Hepatocyte (in vitro differentiated cells): ENCODE data around the gene AGFG2. TPM values are rescaled to one million over a fixed set of nuclear protein-coding genes. Genes with fewer than 3 reads are reported as not detected.

ENCODE experiments used
- DNase-seq: peaks from one replicate; pipeline ENCODE4 v3.0.0-alpha.2; 2016; ENCODE audit warnings: low spot score
- H2AFZ ChIP-seq: fragments of 200-600 bp; sonication (generic); 2 replicates; pipeline ENCODE4 v1.6.0; 2016; ENCODE audit warnings: antibody characterized with exemption, mild to moderate bottlenecking
- H3K27ac ChIP-seq: fragments of 200-600 bp; sonication (generic); 2 replicates; pipeline ENCODE4 v1.5.1; 2016; ENCODE audit warnings: mild to moderate bottlenecking
- H3K27me3 ChIP-seq: fragments of 200-600 bp; sonication (generic); 2 replicates; pipeline ENCODE4 v1.6.1; 2016
- H3K36me3 ChIP-seq: fragments of 200-600 bp; sonication (generic); replicated peaks from 2 replicates; pipeline ENCODE4 v1.5.1; 2016; ENCODE audit warnings: low read depth; ENCODE audit not compliant: insufficient read depth
- H3K4me1 ChIP-seq: fragments of 200-600 bp; sonication (generic); 2 replicates; pipeline ENCODE4 v1.5.1; 2016; ENCODE audit warnings: mild to moderate bottlenecking, moderate library complexity; ENCODE audit not compliant: insufficient read depth
- H3K4me2 ChIP-seq: fragments of 200-600 bp; sonication (generic); 2 replicates; pipeline ENCODE4 v1.6.0; 2016
- H3K4me3 ChIP-seq: fragments of 200-600 bp; sonication (generic); 2 replicates; pipeline ENCODE4 v1.5.1; 2016; ENCODE audit warnings: mild to moderate bottlenecking
- H3K79me2 ChIP-seq: fragments of 200-600 bp; sonication (generic); 2 replicates; pipeline ENCODE4 v1.6.0; 2017; ENCODE audit warnings: mild to moderate bottlenecking
- H3K9me2 ChIP-seq: fragments of 200-600 bp; sonication (generic); replicated peaks from 2 replicates; pipeline ENCODE4 v1.6.0; 2017; ENCODE audit warnings: mild to moderate bottlenecking; ENCODE audit not compliant: insufficient read depth
- H3K9me3 ChIP-seq: fragments of 200-600 bp; sonication (generic); 2 replicates; pipeline ENCODE4 v1.5.1; 2016; ENCODE audit warnings: low read depth, mild to moderate bottlenecking
- H4K20me1 ChIP-seq: fragments of 200-600 bp; sonication (generic); 2 replicates; pipeline ENCODE4 v1.6.0; 2016; ENCODE audit warnings: mild to moderate bottlenecking; ENCODE audit not compliant: insufficient read depth, poor library complexity, severe bottlenecking
- CTCF ChIP-seq: fragments of 200-600 bp; sonication (generic); IDR thresholded peaks from 2 replicates; pipeline ENCODE4 v1.5.1; 2016; ENCODE audit warnings: antibody characterized with exemption, mild to moderate bottlenecking; ENCODE audit not compliant: poor library complexity
- EZH2 ChIP-seq: fragments of 200-600 bp; sonication (generic); IDR thresholded peaks from 2 replicates; pipeline ENCODE4 v1.6.1; 2016; ENCODE audit warnings: antibody characterized with exemption, mild to moderate bottlenecking, borderline replicate concordance
- EZH2phosphoT487 ChIP-seq: fragments of 200-600 bp; sonication (generic); IDR thresholded peaks from one replicate; pipeline ENCODE4 v1.6.1; 2018; ENCODE audit warnings: antibody characterized with exemption, mild to moderate bottlenecking, low read depth, moderate library complexity; ENCODE audit not compliant: unreplicated experiment, severe bottlenecking
- WGBS: methylation state at CpG from one replicate; pipeline ENCODE4 v1.1.6; 2016; ENCODE audit warnings: low lambda C conversion rate; ENCODE audit errors: missing lambda C conversion rate; 5-methylcytosine and 5-hydroxymethylcytosine counted together
- polyA plus RNA-seq: library from polyadenylated mRNA; unstranded; fragments of >200 nt; fragmentation: Nextera tagmentation; extraction: Ambion mirVana; gene quantifications from 2 replicates; pipeline ENCODE4 v1.2.1, GENCODE V29; 2016
- total RNA-seq: library from RNA; depleted of rRNA; stranded (reverse); fragments of >200 nt; gene quantifications from 2 replicates; pipeline ENCODE4 v1.2.3, GENCODE V29; 2014

AGFG2 gene
- total and polyA plus RNA-seq, 2 experiments from 2014 or later, result 32.8 to 53.7 TPM

DNA sequence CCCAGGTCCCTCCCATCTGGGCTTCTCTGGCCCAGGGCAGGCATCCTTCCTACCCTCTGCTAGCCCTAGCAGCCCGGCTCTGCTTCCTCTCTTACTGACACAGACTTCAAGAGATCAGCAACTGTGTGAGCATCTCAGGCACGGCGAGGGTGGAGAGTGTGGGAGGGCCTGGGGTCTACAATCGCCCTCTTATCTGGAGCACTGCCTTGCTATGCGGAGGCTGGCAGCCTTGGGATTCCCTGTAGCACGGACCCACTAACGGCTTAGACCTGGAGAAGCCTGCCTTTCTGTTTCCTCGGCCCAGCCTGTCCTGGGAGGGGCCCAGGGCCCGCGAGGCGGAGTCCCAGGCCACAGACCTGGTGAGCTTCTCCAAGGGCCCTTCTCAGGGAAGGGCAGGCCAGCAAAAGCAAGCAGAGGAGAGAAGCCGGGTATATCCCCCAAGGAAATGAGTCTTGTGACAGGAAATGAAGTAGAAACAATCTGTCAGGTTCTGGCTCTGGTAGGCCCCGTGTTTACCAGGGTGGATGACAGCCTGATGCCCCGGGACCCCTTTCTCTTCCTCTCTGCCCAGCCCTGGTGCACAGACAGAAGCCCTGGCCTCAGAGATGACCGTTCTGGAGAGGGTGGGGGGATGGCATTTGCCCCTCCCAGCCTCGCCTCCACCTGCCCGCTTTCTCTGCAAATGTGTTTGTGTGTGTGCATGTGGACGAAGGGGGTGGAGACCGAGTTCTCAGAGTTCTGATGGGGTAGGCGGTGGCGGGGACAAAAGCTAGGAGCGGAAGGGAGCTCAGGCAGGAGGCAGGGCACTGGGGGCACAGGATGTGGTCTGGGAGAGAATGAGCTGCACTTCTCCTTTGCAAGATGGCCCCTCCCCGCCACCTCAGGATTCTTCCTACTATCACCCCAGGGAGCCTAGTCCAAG is 44.4 kb downstream of the AGFG2 start:
- Histone ChIP-seq H2AFZ (no peak overlapping the region), H3K9me3 (no peaks in the 10 kb centered on the region), H3K4me2 (peak overlapping the region; percentile 89), H3K79me2 (peaks cover 35% of the 10 kb centered on the region), H3K27ac (peak overlapping the region; percentile 92), H3K36me3 (no peaks in the 10 kb centered on the region), H3K27me3 (no peaks in the 10 kb centered on the region), H3K4me1 (peaks cover 24% of the 10 kb centered on the region), H3K4me3 (peak overlapping the region; percentile 19), H4K20me1 (peaks cover 17% of the 10 kb centered on the region), H3K9me2 (no peaks in the 10 kb centered on the region)
- TF ChIP-seq CTCF (no peak), EZH2phosphoT487 (no peak), EZH2 (no peak)
- WGBS, result 50% methylated on average over 23 of the region's 23 CpGs
- DNase-seq, result peak; percentile 77

DNA sequence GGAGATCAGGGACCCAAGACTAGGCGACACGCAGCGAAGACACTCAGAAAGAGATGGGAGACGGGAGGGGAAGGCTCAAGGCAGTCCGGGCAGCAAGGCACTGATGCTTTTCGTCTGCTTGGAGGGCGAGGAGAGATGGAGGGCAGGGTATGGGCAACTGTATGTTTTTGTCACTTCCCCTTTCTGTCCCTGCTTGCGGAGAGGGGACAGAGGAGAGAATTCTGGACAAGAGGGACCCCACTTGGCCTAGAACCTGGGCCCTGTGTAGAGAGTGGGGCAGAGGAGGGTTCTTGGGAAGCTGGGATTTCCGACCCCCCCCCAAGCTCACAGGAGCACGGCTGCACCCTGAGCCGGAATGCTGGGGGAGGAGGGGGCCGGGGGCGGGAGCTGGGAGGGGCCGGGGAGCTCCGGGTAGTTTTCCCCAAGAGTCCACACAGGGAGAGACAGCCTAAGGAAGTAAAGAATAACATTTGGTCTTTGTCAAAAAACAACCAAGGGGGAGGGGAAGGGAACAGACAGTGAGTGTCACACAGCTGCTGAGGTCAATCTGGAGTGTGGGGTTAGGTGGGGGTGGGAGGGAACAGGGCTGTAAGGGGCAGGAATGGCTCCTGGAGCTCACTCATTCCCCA is 45.2 kb downstream of the AGFG2 start:
- Histone ChIP-seq H2AFZ (no peak overlapping the region), H3K9me3 (no peaks in the 10 kb centered on the region), H4K20me1 (peaks cover 17% of the 10 kb centered on the region), H3K79me2 (peaks cover 35% of the 10 kb centered on the region), H3K36me3 (no peaks in the 10 kb centered on the region), H3K4me1 (peaks cover 24% of the 10 kb centered on the region), H3K4me2 (peak overlapping the region; percentile 89), H3K9me2 (no peaks in the 10 kb centered on the region), H3K27ac (peak overlapping the region; percentile 92), H3K4me3 (peak overlapping the region; percentile 36), H3K27me3 (no peaks in the 10 kb centered on the region)
- TF ChIP-seq EZH2phosphoT487, result no peak
- TF ChIP-seq EZH2, result no peak
- no peak for TF ChIP-seq CTCF
- 62% methylated on average over 11 of the region's 15 CpGs for WGBS
- DNase-seq, result peak; percentile 72

GRCh38 chr7:100584683-100585510 is 45.9 kb downstream of the AGFG2 start:
- DNase-seq, result peak; percentile 89
- Histone ChIP-seq H3K79me2 (peaks cover 35% of the 10 kb centered on the region), H4K20me1 (peaks cover 17% of the 10 kb centered on the region), H3K9me2 (no peaks in the 10 kb centered on the region), H3K27ac (peak overlapping the region; percentile 92), H3K4me1 (peaks cover 26% of the 10 kb centered on the region), H3K9me3 (no peaks in the 10 kb centered on the region), H3K4me3 (peak overlapping the region; percentile 36), H3K4me2 (peak overlapping the region; percentile 89), H3K36me3 (no peaks in the 10 kb centered on the region), H2AFZ (no peak overlapping the region), H3K27me3 (no peaks in the 10 kb centered on the region)
- no peak for TF ChIP-seq CTCF
- TF ChIP-seq EZH2, result no peak
- no peak for TF ChIP-seq EZH2phosphoT487
- 2% methylated on average over 14 of the region's 20 CpGs for WGBS
